GM19463 (cell line): ENCODE data around the gene TMEM187.

Experiments
- ATAC-seq: cut with Tn5 transposase; IDR thresholded peaks from one replicate; pipeline ENCODE4 v1.9.1; 2021; ENCODE audit warnings: mild to moderate bottlenecking, moderate library complexity; ENCODE audit not compliant: unreplicated experiment

Gene TMEM187

DNA sequence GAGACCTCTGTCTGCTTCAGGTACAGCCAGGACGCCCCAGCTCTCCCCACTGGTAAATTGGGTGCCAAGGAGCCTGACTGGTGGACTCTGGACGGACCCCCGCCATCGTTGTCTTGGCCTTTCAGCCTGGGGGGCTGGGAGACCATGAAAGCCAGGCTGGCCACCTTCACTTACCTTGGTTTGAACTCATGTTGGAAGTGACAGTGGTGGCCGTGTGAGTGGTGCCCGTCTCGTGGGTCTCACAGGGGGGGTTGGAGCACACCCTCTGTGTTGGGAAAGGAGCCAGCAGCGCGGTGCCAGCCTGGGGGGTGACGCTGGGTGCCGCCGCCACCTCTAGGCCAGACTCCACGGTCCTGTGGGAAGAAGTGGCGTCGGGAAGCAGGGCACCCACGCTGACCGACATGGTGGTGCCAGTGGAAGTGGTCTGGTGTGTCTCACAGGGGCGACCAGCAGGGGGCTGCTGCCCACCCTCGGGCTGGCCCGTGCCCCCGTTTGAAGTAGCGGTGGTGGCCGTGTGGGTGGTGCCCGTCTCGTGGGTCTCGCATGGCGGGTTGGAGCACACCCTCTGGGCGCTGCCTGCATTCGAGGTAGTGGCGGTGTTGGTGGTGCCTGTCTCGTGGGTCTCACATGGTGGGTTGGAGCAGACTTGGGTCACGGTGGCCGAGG lies 18.5 kb upstream of the TMEM187 start:
- ATAC-seq, result no peak

DNA sequence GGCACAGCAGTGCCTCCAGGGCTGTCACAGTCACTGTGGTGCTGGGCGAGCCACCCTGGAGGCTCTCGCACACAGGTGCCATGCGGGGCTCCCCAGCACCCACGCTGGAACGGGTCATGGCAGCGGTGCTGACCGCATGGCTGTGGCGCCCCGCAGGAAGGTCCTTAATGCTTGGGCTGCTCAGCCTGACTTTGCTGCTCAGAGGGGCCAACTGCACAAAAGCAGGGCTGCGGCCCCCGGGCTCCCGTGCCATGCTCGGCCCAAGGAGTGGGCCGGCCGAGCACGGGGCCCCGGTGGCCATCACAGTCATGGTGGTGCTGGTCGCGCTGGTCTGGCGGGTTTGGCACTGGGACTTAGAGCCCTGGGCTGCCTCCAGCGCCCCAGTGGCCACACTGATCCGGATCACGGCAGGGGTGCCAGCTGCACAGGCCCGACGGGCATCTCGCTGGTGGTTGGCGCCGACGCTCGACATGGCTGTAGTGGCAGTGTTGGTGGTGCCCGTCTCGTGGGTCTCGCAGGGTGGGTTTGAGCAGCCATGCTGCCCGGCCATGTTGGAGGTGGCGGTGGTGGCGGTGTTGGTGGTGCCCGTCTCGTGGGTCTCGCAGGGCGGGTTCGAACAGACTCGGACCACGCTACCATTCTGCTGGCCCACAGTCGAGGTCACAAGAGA lies 17.9 kb upstream of the TMEM187 start:
- ATAC-seq, result no peak

DNA sequence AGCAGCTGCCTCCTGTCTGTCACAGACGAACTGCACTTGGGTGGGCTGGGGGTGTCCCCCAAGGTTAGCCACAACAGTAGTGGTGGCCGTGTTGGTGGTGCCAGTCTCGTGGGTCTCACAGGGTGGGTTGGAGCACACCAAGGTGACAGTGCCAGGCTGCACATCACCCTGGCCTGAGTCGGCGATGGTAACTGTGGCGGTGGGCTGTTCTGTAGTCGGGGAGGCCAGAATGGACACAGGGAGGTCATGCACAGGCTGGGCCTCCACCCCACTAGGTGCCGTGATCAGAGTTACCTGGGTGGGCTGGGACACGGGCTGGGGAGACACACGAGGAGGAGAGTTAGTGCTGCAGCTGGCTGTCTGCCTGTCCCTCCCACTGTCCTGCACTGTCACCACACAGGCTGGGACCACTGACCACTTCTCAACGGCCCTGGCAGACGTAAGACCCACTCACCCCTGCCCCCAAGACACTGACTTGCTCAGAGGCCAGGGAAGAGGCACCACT lies 17.3 kb upstream of the TMEM187 start:
- no peak for ATAC-seq

DNA sequence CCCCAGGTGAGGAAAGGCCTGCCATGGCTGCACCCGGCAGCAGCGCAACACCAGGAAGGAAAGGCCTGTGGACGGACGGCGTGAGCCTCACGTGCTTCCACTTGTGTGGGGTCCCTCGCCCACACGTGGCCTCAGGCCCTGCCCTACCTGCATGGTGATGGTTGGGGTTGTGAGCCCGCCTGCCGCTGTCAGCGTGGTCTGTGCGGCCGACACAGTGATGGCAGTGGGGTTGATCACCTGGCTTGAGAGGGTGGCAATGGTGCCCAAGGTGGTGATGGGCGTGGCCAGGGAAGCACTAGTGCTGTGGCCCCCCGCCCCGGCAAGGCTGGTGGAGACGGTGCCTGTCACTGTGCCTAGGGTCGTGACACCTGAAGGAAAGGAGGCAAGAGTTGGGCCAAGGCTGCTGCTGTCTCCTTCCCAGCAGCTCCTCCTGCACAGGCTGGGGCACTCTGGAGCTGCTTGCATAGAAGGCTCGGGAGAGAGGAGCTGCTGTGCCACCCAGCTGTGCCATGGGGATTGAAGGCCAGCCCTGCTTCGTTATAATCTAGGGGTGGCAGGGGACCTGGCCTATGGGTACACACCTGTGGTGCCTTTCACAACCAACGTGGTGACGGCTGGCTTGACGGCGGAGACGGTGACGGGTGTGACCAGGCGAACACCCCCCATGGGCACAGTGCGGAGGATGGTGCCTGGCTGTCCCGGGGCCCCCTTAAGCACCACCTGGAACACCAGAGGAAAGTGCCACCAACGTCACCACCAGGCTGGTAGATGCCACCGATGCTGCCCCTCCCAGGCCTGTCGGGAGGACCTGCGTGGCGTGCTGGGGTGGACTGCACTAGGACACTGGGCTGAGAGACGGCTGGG lies 16.3 kb upstream of the TMEM187 start:
- no peak for ATAC-seq

DNA sequence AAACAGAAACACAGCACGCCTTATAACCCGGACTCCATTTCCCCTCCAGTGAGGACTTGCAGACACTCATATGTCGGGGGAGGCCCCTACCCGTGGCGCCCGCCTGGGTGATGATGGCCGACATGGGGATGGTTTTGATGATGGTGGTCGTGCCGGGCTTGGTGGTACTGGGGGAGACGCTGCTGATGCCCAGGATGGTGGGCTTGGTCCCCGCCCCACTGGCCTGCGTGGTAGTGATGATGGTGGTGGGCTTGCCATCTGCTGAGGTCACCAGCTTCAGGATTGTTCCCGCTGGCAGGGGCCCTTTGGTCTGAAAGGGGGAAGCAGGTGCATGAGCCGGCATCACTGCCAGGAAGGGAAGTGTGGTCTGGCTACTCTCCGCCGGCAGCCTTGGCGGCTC lies 15.3 kb upstream of the TMEM187 start:
- no peak for ATAC-seq

DNA sequence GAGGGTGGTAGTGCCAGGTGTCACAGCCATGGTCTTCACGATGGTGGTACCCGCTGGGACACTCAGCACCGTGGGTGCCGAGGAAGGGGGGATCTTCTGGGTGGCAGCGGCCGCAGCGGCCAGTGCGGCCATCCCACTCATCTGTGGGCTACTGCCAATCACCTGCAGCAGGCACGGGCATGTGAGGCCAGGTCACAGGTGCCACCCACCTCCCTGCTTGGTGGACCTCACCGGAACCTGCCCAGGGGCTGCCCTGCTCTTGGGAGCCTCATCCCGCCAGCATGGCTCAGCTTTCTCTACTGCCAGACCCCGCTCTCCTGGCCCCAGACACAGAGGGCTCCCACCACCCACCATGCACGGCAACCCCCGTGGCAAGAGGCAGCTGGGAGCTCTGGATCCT lies 13.9 kb upstream of the TMEM187 start:
- ATAC-seq, result no peak

DNA sequence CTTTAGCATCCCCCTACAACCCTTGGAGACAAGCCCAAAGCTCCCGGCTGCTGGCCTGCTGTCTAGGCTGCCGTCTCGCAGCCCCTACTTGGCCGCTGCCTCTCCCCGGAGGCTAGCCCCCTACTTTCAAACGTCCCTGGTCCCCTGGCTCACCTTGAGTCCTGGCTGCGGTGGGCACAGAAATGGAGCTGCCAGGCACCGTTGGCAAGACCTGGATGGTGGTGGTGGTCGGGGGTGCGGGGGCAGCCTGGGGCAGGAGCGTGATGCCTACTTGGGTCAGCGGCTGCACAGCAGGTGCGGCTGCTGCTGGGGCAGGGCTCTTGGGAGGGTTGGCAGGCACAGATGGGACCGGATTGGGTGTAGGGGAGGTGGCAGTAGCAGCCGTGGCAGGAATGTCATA lies 12.9 kb upstream of the TMEM187 start:
- no peak for ATAC-seq

DNA sequence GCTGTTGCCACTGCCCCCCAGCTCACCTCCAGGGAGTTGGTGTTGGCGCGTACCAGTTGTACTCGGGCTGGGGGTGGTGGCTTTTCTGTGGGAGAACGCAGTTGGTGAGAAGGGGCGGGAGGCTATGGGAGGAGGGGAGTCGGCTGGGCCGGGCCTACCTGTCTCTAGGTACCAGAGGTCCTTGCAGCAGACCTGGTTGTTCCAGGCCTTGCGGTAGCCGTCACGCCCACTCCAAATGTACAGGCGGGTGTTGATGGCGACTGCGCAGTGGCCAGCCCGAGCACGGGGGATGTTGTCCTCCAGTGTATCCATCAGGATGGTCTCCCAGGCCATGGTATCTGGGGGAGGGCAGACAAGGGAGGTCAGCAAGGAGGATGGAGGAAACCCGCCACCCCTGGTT lies 12.5 kb upstream of the TMEM187 start:
- no peak for ATAC-seq

DNA sequence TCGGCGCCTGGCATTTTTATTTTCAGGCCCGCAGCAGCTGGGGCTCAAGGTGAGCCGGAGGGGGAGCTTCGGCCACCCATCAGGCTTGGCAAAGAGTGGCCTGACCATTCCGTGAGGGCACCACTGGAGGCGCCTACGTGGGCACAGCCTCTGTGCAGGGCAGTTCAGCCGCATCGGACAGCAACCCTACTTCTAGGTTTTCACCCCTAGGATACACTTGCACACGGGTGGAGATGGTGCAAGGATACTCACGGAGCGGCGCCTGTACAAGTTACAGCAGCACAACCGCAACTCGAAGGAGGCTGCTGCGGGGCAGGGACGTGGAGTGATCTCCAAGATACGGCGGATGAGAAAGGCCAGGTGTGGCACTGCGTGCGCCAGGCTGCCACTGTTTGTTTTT lies 11.8 kb upstream of the TMEM187 start:
- ATAC-seq, result no peak

DNA sequence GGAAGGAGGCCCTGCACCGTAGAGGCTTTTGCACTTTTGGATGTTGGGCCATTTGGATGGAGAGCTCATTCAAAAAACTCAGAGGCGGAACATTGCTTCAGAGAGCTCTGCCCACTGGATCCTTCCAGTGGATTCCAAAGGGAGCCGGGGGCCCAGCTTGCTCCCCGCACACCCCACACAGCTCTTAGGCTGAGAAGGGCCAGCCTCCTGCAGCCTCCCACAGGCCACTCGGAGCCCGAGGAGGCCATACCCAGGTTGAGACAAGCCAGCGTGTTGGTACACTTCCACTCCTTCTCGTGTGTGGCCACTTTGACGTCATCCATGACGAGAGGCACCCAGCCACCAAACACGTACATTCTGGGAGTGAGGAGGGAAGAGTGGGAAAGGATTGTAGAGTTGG lies 11.3 kb upstream of the TMEM187 start:
- no peak for ATAC-seq

DNA sequence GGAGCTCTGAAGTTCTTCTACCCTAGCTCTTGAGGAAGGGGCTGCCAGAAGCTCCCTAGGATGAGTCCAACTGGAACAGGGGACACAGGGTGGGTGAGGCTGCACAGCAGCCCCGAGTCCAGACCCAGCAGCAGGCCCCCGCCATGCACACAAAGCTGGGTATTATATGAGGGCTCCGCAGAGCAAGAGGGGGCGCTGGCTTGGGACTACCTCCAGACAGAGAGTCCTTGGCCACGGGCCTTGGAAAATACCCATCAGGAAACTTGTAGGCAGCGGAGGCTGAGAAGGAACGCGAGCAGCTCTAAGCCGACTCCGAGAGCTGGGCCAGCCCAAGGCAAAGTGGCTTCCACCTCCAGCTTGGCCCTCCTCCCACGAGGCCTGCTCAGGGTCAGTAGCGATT lies 9.0 kb upstream of the TMEM187 start:
- ATAC-seq, result no peak

DNA sequence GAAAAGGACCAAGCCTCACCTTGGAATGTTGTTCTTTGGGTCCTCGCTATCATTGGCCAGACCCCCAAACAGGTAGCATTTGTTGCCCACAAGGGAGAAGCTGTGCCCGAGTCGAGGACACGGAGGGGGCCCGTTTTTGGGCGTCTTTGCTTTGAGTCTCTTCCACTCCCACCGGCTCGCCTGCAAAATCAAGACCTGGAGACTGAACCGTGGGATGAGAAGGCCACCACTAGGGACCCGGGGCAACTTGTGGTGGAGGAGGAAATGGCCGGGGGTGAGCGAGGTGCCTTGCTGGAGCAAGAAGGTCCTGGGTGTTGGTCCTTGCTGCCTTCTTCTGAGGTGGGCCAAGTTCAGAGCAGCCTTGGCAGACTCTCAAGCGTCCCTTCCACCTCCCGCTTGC lies 8.4 kb upstream of the TMEM187 start:
- no peak for ATAC-seq

DNA sequence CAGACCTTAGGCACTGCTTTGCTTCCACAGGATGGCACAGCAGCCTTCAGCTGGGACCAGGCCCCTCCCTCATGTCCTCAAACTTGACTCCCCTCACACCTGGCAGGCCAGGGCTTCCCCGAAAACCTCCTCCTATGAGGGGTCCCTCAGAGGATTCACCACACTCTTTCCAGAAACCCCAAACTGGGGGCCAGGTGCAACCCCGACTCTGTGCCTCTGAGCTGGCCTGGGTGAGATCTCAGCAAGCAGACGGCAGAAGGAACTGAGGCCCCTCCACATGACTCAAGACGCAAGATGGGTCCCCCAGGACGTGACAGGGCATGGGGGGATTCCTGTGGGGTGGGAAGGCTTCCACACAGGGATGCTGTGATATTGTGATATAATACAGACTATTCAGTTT lies 7.1 kb upstream of the TMEM187 start:
- no peak for ATAC-seq

DNA sequence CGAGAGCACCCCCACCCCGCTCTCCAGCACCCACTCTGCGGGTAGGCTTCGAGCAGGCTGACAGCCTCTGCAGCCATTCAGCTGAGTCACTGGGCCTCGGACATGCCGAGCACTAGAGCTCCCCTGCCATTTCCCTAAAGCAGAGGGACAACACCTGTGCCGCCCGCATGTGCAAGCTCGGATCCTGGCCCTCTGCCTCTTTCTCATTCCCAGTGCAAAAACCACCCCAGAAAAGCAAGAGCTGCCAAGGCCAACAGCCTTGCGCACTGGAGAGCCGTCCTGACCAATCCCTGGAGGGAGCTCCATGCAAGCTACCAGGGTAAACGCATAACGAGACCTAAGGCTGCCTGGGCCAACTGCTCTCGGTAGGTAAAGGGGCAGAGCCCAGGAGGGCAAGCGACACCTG lies 6.3 kb upstream of the TMEM187 start:
- no peak for ATAC-seq

DNA sequence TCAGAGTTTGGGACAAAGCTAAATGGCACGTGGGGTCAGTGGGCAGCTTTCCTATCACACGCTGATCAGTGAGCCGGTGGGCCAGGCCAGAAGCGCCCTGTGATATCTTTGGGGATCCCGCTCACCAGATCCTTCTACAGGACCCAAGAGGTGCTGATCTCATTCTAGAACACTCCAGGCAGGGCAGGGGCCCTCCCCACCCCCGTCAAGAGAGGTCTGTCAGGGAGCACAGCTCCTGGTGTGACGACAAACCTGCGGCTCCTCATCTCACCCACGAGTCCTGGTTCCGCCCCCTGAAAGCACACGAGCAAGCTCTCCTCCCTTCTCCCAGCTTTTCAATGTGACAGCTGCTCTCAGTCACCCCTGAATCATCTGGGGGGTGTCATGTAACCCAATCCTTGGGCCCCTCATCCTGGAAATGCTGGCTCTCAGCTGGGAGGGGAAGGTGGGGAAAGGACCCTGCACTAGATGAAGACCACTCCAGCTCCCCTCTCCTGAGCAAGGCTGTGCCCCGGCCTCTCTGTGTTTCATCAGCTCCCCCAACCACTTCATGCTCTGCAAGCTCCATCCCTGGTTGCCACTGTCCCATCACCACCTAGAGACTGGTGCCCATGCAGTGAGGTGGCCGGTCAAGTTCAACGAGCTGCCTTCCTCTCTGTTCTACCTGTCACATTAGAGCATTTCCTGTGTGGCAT lies 5.6 kb upstream of the TMEM187 start:
- ATAC-seq, result no peak

DNA sequence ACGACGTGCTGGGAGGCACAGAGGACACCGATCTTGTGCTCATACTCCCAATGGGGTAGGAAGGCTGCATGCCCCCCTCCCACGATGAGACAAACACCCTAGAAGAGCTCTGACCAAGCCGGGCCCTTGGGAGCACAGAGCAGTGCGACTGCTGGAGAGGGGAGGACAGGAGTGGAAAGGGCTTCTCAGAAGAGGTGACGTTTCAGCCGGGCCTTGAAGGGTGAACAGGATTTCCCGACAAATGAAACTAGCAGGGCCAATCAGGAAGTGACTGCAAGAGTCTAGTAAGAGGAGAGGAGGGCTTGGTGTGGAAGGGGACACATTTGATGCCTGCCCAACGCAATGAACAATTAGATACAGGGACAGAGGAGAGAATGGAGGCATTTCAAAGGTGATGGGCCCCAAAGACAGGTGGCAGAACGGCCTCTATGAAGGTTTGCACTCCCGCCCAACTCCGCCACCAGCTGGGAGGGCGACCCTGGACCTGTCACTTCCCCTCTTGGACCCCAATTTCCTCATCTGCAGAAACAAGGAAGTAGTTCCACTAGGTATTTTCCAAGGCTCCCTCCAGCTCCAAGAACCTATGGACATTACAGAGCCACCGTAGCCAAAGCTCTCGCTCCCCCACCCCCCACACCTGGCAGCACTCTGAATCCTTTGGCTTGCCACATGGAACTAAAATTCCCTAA lies 4.9 kb upstream of the TMEM187 start:
- no peak for ATAC-seq

DNA sequence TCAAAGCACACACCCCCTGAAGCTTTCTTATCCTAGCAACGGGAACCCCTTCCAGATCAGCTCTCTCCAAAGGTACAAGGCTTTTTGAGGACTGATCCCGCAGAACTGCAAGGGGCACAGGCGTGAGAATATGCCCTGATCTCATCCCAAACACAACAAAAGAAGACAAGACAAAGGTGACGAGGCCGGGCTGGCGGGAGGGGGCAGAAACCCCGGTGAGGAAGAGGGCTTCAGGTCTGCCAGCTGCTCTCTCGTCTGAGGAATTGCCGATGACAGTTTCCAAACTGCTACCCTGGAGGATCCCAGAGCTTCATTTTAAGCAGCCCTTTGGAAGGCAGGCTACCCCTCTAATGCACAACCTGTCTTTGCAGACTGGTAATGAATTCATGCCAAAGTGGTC lies 4.3 kb upstream of the TMEM187 start:
- no peak for ATAC-seq

DNA sequence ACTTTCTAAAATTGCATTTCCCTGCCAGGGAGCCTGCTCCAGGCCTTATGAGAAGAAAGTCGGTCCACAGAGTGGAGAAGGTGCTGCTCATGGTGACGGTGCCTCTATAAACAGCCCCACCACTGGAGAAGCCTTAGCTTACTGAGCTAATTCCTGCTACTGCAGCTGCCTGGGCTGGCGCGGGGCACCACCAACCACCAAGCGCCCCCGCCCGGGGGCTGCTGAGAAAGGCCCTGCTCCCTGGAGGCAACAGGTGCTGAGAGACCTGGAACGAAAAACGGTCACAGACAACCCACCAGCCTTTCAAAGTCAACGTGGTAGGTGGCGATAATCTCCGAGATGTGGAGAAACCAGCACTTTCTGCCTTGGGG lies 3.8 kb upstream of the TMEM187 start:
- no peak for ATAC-seq

DNA sequence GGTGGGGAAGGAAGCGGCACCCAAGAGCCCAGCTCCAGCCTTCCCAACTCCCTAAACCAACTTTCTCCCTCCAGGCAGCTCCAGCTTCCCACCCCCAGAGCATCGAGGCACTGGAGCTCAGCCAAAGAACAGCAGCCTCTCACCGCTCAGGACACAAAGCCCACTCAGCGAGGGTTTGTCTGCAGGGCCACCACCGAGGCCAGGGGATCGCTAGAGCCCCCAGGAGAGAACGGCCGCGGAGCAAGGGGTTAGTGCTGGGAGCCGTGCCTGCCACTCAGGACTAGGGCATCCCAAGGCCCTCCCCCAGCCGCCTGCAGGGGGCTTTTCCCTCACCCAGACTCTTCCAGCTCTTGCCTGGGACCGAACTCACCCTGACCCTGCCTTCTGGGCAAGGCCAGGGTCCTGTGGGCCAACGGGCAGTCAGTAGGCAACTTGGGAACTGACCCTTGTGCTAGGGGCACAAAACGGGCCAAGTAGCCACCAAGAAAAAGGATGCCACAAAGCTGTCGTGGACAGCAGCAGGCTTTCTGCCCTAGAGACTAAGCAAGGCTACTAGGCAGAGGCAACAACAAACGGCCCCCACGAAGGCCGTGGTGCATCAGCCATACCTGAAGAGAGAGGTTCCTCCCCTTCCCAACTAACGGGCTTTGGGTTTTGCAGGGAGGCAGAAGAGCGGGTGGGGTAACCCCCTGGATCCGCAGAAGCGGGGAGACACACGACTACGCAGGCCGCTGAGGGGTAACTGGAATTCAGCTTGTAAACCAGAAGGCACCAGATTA lies 3.2 kb upstream of the TMEM187 start:
- ATAC-seq, result no peak

DNA sequence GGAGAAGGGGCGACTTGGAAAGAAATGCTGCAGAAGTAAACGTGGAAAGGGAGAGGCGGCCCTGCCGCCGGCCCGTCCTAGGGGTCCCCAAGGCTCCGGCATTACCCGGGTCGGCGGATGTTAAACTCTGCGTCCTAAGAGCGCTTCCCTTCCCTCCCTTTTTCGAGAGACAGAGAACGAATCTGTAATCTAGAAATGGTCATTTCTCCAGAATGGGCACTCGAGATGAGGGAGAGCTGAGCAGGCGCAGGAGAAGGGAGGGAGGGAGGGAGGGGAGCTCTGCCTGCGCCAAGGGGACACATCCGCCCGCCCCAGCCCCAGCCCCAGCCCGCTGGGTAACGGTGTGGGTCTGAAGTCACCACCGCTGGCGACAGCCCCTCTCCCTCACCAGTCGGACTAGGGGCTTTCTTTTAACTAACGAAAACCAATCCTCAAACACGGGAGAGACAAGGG lies 2.6 kb upstream of the TMEM187 start:
- ATAC-seq, result no peak
